Activated naive CD8-positive, alpha-beta T cell treated with anti-CD3 and anti-CD28 coated beads, Interleukin-2, amount 50 U/mL, for 24 hours (primary cell): ENCODE measurements around the gene CDK6.
A peak's percentile ranks its signal among the peaks of the same experiment; 100 is the strongest.

Source experiments
- ATAC-seq: fragments of 150-1000 bp; cut with Tn5 transposase; one replicate; pipeline ENCODE4 v1.10.0; 2021
- DNase-seq: peaks from one replicate; pipeline ENCODE4 v3.0.0; 2021
- H3K27ac Mint-ChIP-seq: one replicate; pipeline ENCODE4 v1.8.0; 2021; ENCODE audit warnings: mild to moderate bottlenecking, mixed read lengths
- H3K27me3 Mint-ChIP-seq: one replicate; pipeline ENCODE4 v1.8.0; 2021; ENCODE audit warnings: mixed read lengths
- H3K36me3 Mint-ChIP-seq: one replicate; pipeline ENCODE4 v1.8.0; 2021; ENCODE audit warnings: low read depth, mixed read lengths
- H3K4me1 Mint-ChIP-seq: one replicate; pipeline ENCODE4 v1.8.0; 2021; ENCODE audit warnings: mixed read lengths
- H3K4me3 Mint-ChIP-seq: one replicate; pipeline ENCODE4 v1.8.0; 2021; ENCODE audit warnings: mild to moderate bottlenecking, moderate library complexity, mixed read lengths
- H3K9me3 Mint-ChIP-seq: one replicate; pipeline ENCODE4 v1.8.0; 2021; ENCODE audit warnings: mixed read lengths

CDK6 gene

DNA sequence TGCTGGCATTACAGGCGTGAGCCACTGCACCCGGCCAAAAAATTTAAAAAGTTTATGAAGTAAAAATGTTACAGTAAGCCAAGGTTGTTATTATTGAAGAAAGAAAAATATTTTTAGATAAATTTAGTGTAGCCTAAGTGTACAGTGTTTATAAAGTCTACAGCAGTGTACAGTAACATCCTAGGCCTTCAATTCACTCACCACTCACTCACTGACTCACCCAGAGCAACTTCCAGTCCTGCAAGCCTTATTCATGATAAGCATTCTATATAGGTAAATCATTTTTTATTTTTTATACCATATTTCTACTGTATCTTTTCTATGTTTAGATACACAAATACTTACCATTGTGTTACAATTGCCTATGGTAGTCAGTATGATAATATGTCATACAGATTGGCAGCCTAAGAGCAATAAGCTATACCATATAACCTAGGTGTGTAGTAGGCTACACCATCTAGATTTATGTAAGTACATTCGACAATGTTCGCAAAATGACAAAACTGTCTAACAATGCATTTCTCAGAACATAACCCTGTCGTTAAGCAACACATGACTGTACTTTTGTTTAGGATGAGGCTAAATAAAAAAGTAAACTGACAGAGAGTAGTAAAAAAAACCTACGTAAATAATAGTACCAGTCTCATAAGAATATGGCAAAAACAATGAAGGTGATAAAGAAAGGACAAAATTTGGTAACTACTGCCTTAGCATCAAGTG lies 168.4 kb downstream of the CDK6 start:
- peak overlapping the region; percentile 31 for H3K27ac Mint-ChIP-seq

DNA sequence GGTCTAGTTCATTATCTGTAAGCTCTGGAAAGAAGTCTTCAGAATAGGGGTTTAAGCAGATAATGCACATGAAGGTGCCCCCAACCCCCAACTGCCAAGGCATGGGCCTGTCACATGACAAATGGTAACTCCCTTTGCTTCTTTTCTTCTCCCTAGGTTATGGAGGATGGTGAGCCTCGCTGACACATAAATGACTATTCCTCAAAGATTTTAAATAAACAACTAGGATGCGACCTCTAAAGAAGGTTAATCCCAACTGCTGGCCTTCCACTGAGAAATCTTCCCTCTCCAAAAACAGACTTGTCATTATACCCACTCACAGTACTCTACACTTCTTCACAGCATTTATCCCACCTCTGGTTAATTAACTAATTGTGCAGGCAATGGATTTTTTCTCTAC lies 170.4 kb downstream of the CDK6 start:
- DNase-seq: no peak
- H3K4me1 Mint-ChIP-seq: peaks cover 41% of the 10 kb centered on the region
- H3K9me3 Mint-ChIP-seq: no peaks in the 10 kb centered on the region
- no peaks in the 10 kb centered on the region for H3K27me3 Mint-ChIP-seq
- H3K4me3 Mint-ChIP-seq: no peak overlapping the region
- H3K36me3 Mint-ChIP-seq: peaks cover 45% of the 10 kb centered on the region
- peak overlapping the region; percentile 94 for H3K27ac Mint-ChIP-seq
- ATAC-seq: no peak

More for the DNA sequence above, 168.4 kb downstream of the CDK6 start:
- no peaks in the 10 kb centered on the region for H3K27me3 Mint-ChIP-seq
- H3K4me1 Mint-ChIP-seq: peaks cover 55% of the 10 kb centered on the region
- no peak overlapping the region for H3K4me3 Mint-ChIP-seq
- ATAC-seq (no peak), DNase-seq (no peak)
- no peaks in the 10 kb centered on the region for H3K9me3 Mint-ChIP-seq
- H3K36me3 Mint-ChIP-seq: peaks cover 60% of the 10 kb centered on the region

DNA sequence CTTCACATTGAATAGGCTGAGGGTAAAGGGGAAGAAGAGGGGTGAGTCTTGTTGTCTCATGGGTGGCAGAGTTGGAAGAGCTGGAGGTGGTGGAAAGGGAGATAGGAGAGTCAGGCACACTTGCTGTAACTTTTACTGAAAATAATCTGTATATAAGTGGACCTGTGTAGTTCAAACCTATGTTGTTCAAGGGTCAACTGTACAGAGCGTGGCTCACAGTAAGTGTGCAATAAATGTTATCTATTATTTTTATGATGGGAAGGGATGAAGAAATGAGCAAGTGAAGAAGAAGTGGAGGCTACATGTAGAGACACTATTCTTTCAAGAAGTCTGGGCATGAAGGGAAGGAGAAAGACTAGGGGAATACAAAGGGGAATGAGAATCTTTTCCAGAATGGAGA lies 174.7 kb downstream of the CDK6 start:
- H3K4me3 Mint-ChIP-seq: no peak overlapping the region
- H3K27ac Mint-ChIP-seq: no peak overlapping the region
- H3K27me3 Mint-ChIP-seq: no peaks in the 10 kb centered on the region
- no peak for ATAC-seq
- no peak for DNase-seq
- no peaks in the 10 kb centered on the region for H3K9me3 Mint-ChIP-seq
- H3K36me3 Mint-ChIP-seq: peaks cover 41% of the 10 kb centered on the region
- H3K4me1 Mint-ChIP-seq: peaks cover 55% of the 10 kb centered on the region

DNA sequence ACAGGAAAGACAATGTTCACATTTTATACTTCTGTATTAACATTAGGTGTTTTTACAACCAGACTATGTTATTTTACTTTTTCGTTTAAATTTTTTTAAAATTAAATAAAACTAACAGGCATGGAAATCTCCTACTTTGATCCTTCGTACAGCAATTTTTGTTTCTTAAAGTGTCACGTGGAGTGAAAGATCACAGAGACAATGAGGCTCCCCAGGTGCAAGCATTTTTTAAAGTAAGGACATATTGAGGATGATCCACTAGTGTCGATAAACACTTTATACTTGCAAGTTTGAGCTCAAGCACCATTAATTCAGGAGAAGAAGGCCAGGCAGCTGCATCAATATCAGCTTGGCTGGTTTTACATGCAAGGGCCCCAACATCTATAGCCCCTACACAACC lies 177.7 kb downstream of the CDK6 start:
- Mint-ChIP-seq H3K27me3 (no peaks in the 10 kb centered on the region), H3K9me3 (peaks cover 3% of the 10 kb centered on the region), H3K27ac (no peak overlapping the region), H3K4me1 (peaks cover 39% of the 10 kb centered on the region), H3K4me3 (no peak overlapping the region), H3K36me3 (peaks cover 35% of the 10 kb centered on the region)
- ATAC-seq (no peak), DNase-seq (no peak)

DNA sequence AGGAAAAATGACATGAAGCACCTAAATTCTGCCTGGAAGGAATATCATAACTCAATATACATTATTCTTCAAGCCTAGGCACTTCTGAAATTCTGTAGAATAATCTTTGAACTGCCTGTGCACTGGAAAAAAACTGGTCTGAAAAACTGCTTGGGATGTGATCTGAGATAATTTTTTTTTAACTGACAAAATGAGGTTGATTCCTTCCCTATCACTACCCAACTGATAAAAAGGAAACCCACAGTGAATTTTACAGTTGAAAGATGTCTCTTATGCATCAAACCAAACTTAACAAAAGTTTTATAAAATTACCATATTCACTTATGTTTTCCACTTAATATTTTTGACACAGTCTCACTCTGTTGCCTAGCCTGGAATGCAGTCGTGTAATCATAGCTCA lies 179.0 kb downstream of the CDK6 start:
- Mint-ChIP-seq H3K9me3 (peaks cover 3% of the 10 kb centered on the region), H3K27me3 (no peaks in the 10 kb centered on the region), H3K27ac (peak overlapping the region; percentile 5), H3K4me1 (peaks cover 51% of the 10 kb centered on the region), H3K4me3 (no peak overlapping the region), H3K36me3 (peaks cover 41% of the 10 kb centered on the region)
- DNase-seq (no peak), ATAC-seq (no peak)

GRCh38 chr7:92656121-92656520 lies 180.3 kb downstream of the CDK6 start:
- no peak overlapping the region for H3K4me3 Mint-ChIP-seq
- H3K27me3 Mint-ChIP-seq: no peaks in the 10 kb centered on the region
- H3K27ac Mint-ChIP-seq: no peak overlapping the region
- H3K9me3 Mint-ChIP-seq: peaks cover 3% of the 10 kb centered on the region
- ATAC-seq (no peak), DNase-seq (no peak)
- peaks cover 43% of the 10 kb centered on the region for H3K36me3 Mint-ChIP-seq
- peaks cover 63% of the 10 kb centered on the region for H3K4me1 Mint-ChIP-seq

DNA sequence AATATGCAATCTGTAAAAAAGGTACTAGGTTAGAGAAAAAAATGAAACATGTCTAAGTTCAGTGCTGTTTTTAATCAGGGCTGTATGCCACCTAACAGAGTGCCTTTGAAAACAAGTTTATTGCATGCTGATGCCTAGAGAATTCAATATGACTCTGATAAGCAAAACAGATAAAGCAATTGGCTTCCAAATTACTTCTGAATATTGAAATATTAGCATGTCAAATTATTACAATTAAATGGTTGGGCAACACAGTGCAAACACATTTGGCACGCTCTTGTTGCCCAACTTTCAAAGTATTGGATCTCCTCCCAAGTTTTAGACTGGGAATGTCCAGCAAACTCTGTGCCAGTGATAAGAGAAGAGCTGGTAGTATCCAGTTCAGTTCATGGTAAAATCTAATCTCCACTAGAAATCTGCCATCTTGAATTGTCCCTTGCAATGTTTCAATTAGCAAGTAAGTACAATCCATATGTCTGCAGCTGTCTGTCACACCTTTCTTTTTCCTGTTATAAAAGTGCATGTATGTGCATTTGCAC lies 181.0 kb downstream of the CDK6 start:
- H3K27ac Mint-ChIP-seq: no peak overlapping the region
- ATAC-seq (no peak), DNase-seq (no peak)
- H3K4me3 Mint-ChIP-seq: no peak overlapping the region
- peaks cover 3% of the 10 kb centered on the region for H3K9me3 Mint-ChIP-seq
- H3K4me1 Mint-ChIP-seq: peaks cover 70% of the 10 kb centered on the region
- no peaks in the 10 kb centered on the region for H3K27me3 Mint-ChIP-seq
- peaks cover 48% of the 10 kb centered on the region for H3K36me3 Mint-ChIP-seq

GRCh38 chr7:92653136-92653535 lies 183.2 kb downstream of the CDK6 start:
- DNase-seq (no peak), ATAC-seq (no peak)
- Mint-ChIP-seq H3K9me3 (peaks cover 3% of the 10 kb centered on the region), H3K27ac (peak overlapping the region; percentile 76), H3K36me3 (peaks cover 49% of the 10 kb centered on the region), H3K4me3 (no peak overlapping the region), H3K27me3 (no peaks in the 10 kb centered on the region), H3K4me1 (peaks cover 78% of the 10 kb centered on the region)

DNA sequence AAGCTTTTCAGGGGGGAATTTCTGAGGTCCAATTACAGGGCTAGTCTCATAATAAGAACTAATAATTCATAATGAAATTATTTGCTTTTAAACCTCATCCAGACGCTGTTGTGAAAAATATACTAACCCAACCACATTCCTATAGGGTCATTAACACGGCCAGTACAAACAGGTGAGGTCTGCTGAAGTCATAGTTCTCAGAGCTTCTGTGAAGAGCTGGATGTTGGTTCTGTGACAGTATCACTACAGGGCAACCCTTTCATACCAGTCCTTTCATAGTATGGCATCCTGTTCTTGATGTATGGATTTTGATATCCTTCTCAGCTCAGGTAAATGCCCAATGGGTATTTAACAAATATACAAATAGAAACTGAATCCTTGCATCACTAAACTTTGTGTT lies 183.8 kb downstream of the CDK6 start:
- peaks cover 78% of the 10 kb centered on the region for H3K4me1 Mint-ChIP-seq
- peak overlapping the region; percentile 76 for H3K27ac Mint-ChIP-seq
- no peak overlapping the region for H3K4me3 Mint-ChIP-seq
- H3K27me3 Mint-ChIP-seq: no peaks in the 10 kb centered on the region
- peaks cover 3% of the 10 kb centered on the region for H3K9me3 Mint-ChIP-seq
- H3K36me3 Mint-ChIP-seq: peaks cover 45% of the 10 kb centered on the region
- no peak for DNase-seq
- peak; percentile 33 for ATAC-seq

- Mint-ChIP-seq H3K27me3 (no peaks in the 10 kb centered on the region), H3K9me3 (peaks cover 3% of the 10 kb centered on the region), H3K36me3 (peaks cover 40% of the 10 kb centered on the region), H3K4me1 (peaks cover 92% of the 10 kb centered on the region), H3K4me3 (no peak overlapping the region), H3K27ac (peak overlapping the region; percentile 97)
- ATAC-seq: no peak
- no peak for DNase-seq
These were observed 186.0 kb downstream of the CDK6 start for GRCh38 chr7:92650391-92650790.

DNA sequence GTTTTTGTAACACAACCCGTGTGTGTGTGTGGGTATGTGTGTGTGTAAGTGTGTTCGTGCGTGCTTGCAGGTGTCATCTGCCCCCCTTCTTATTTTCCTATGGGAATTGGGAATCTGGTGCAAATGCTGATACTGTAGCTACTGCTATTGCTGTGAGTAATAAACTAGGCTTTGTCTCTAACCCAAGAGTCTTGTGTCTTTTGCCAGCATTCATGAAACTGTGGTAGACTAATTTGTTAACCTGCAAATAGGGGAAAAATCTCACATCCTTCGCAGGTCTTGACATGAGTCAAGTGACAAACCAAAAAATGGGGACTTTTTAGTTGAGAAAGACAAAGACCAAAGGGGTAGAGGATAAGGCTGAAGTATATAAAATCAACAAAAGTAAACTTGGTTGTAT lies 188.3 kb downstream of the CDK6 start:
- peak; percentile 70 for ATAC-seq
- peaks cover 44% of the 10 kb centered on the region for H3K36me3 Mint-ChIP-seq

DNA sequence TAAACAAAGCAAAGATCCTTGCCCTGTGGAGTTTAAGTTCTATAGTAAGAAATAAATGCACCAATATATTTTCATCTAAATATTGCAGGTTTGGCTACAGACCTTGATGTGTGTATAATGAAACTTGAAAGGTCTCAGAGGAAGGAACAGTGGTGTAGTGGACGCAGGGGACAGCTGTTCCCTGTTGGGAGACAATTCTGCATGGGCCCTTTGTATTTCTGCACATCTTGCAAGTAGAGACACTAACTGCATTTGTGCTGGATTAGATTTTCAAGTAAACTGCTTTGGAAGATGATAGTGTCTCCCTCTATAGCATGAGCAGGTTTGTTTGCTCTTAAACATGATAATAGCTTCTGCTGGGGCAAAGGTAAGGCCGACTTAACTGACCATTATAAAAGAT lies 188.7 kb downstream of the CDK6 start:
- no peaks in the 10 kb centered on the region for H3K27me3 Mint-ChIP-seq
- peaks cover 100% of the 10 kb centered on the region for H3K4me1 Mint-ChIP-seq
- ATAC-seq: no peak
- peaks cover 44% of the 10 kb centered on the region for H3K36me3 Mint-ChIP-seq
- no peak for DNase-seq
- H3K4me3 Mint-ChIP-seq: peak overlapping the region; percentile 19
- H3K9me3 Mint-ChIP-seq: no peaks in the 10 kb centered on the region
- H3K27ac Mint-ChIP-seq: peak overlapping the region; percentile 97

More for the DNA sequence above, 188.3 kb downstream of the CDK6 start:
- H3K27ac Mint-ChIP-seq: peak overlapping the region; percentile 97
- H3K4me1 Mint-ChIP-seq: peaks cover 100% of the 10 kb centered on the region
- H3K27me3 Mint-ChIP-seq: no peaks in the 10 kb centered on the region
- no peak for DNase-seq
- peak overlapping the region; percentile 39 for H3K4me3 Mint-ChIP-seq
- H3K9me3 Mint-ChIP-seq: no peaks in the 10 kb centered on the region

- H3K27me3 Mint-ChIP-seq: no peaks in the 10 kb centered on the region
- DNase-seq (no peak), ATAC-seq (no peak)
- peak overlapping the region; percentile 97 for H3K27ac Mint-ChIP-seq
- H3K36me3 Mint-ChIP-seq: peaks cover 44% of the 10 kb centered on the region
- no peaks in the 10 kb centered on the region for H3K9me3 Mint-ChIP-seq
- H3K4me3 Mint-ChIP-seq: no peak overlapping the region
- H3K4me1 Mint-ChIP-seq: peaks cover 100% of the 10 kb centered on the region
These were observed 189.3 kb downstream of the CDK6 start for GRCh38 chr7:92647011-92647625.

GRCh38 chr7:92645114-92646061 lies 191.0 kb downstream of the CDK6 start:
- Mint-ChIP-seq H3K27me3 (no peaks in the 10 kb centered on the region), H3K9me3 (no peaks in the 10 kb centered on the region), H3K4me3 (peak overlapping the region; percentile 29), H3K27ac (peak overlapping the region; percentile 97), H3K36me3 (peaks cover 39% of the 10 kb centered on the region), H3K4me1 (peaks cover 99% of the 10 kb centered on the region)
- ATAC-seq (peak; percentile 55), DNase-seq (no peak)
